ENCODE results near the gene NFATC1.

GRCh38 chr18:79406708-79407107, 11.0 kb downstream of the NFATC1 start:
- TF ChIP-seq TAF1 (IDR thresholded peaks at IDR 0.05; ENCODE audit: borderline replicate concordance, insufficient read depth, low read length) (no peak), FOXP2 (optimal IDR thresholded peaks at IDR 0.05; ENCODE audit: borderline replicate concordance, extremely low read depth, extremely low read length, insufficient read depth) (no peak), SIN3A (IDR thresholded peaks at IDR 0.05; ENCODE audit: borderline replicate concordance, insufficient read depth, low read length) (no peak)
